ENCODE data around the gene SCAMP1.

Gene SCAMP1

GRCh38 chr5:78509145-78509865 is 148.9 kb downstream of the SCAMP1 start:
- H3K9me3 Mint-ChIP-seq, result no peaks in the 10 kb centered on the region
- DNase-seq (no peak), ATAC-seq (replicated peaks) (peak; percentile 34)
- H3K4me3 Mint-ChIP-seq, result peak overlapping the region; percentile 81 to 82
- peaks cover 67 to 85% of the 10 kb centered on the region in 2 donors for H3K27me3 Mint-ChIP-seq
- peaks cover 9 to 10% of the 10 kb centered on the region in 2 donors for H3K4me1 Mint-ChIP-seq (ENCODE audit: low read depth in 2 of 2)
- peak overlapping the region; percentile 33 to 71 for H3K27ac Mint-ChIP-seq
- H3K36me3 Mint-ChIP-seq (ENCODE audit: insufficient read depth), result no peaks in the 10 kb centered on the region

- peak in 2 of 3 experiments; percentile 3 to 10 for DNase-seq
- peak overlapping the region in 1 of 2 donors; percentile 71 for H3K27ac Mint-ChIP-seq
Observed at GRCh38 chr5:78509884-78510769, 149.7 kb downstream of the SCAMP1 start.

DNA sequence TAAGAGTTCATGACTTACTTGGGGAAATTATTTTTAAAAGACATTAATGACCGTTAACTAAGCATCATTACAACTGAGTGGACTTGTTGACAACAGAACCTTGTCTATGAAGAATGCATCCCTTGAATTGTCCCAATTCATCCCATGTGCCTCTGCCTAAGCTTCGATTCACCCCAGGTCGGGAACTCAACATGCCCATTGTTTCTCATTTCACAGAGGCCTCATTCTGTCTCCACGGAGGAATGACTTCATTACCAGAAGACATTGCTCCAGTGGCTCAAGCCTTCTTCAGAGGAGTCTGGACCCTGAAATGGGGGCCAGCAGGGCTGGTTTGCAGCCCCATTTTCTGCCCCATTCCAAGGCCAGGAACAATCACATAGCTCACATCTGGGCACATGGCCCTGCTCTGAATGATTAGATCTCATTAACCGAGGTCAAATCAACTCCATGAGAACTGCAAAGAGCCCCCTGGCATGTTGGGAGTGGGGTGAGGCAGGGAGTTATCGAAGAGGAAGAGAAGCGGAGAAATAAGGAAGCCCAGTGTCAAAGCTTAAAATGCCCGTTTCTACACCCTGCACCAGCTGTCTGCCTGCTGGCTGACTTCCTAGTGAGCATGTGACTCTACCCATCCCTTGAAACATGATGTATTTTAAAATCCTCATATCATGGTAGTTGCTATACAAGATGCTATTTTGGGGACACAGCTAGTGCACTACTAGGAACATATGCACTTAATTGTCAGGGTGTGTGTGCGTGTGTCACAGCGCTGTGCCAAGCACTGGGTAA is 150.9 kb downstream of the SCAMP1 start:
- Mint-ChIP-seq H3K9me3 (no peaks in the 10 kb centered on the region), H3K4me1 (ENCODE audit: low read depth in 2 of 2) (peaks cover 9 to 10% of the 10 kb centered on the region in 2 donors), H3K27me3 (peaks cover 72 to 85% of the 10 kb centered on the region in 2 donors), H3K36me3 (ENCODE audit: insufficient read depth) (no peaks in the 10 kb centered on the region), H3K27ac (no peak overlapping the region), H3K4me3 (peak overlapping the region; percentile 81 to 82)
- DNase-seq (no peak), ATAC-seq (replicated peaks) (no peak)

More at GRCh38 chr5:78509884-78510769, 149.7 kb downstream of the SCAMP1 start:
- peaks cover 9 to 10% of the 10 kb centered on the region in 2 donors for H3K4me1 Mint-ChIP-seq (ENCODE audit: low read depth in 2 of 2)
- ATAC-seq (replicated peaks), result peak; percentile 71
- no peaks in the 10 kb centered on the region for H3K36me3 Mint-ChIP-seq (ENCODE audit: insufficient read depth)
- H3K9me3 Mint-ChIP-seq, result no peaks in the 10 kb centered on the region
- H3K27me3 Mint-ChIP-seq, result peaks cover 67 to 85% of the 10 kb centered on the region in 2 donors
- H3K4me3 Mint-ChIP-seq, result peak overlapping the region; percentile 81 to 82

DNA sequence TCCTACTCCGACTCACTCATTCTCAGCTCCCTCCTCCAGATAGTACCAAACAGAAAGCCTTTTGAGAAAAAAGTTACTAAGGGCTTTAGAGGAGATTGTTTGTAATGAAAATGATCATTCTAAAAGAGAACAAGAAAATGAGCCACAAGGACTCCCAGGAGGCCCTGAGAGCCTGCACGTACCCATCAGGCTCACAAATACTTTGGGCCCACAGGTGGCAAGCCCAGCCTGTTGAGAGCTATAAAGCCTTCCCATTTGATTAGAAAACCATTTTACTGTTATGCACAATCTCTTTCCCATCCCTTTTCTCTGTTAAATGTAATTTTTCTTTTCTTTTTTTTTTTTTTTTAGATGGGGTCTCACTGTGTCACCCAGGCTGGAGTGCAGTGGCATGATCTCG is 152.0 kb downstream of the SCAMP1 start:
- no peaks in the 10 kb centered on the region for H3K9me3 Mint-ChIP-seq
- peaks cover 70 to 85% of the 10 kb centered on the region in 2 donors for H3K27me3 Mint-ChIP-seq
- no peak overlapping the region for H3K27ac Mint-ChIP-seq
- DNase-seq, result no peak
- no peak for ATAC-seq (replicated peaks)
- peaks cover 9 to 10% of the 10 kb centered on the region in 2 donors for H3K4me1 Mint-ChIP-seq (ENCODE audit: low read depth in 2 of 2)
- no peak overlapping the region for H3K4me3 Mint-ChIP-seq
- H3K36me3 Mint-ChIP-seq (ENCODE audit: insufficient read depth), result no peaks in the 10 kb centered on the region

- no peaks in the 10 kb centered on the region for H3K36me3 Mint-ChIP-seq (ENCODE audit: insufficient read depth)
- no peak overlapping the region for H3K27ac Mint-ChIP-seq
- peaks cover 72 to 79% of the 10 kb centered on the region in 2 donors for H3K27me3 Mint-ChIP-seq
- ATAC-seq (replicated peaks) (no peak), DNase-seq (no peak)
- H3K4me3 Mint-ChIP-seq, result no peak overlapping the region
- H3K4me1 Mint-ChIP-seq (ENCODE audit: low read depth in 2 of 2), result peaks cover 9 to 10% of the 10 kb centered on the region in 2 donors
- H3K9me3 Mint-ChIP-seq, result no peaks in the 10 kb centered on the region
Observed at GRCh38 chr5:78513441-78513840, 153.0 kb downstream of the SCAMP1 start.

GRCh38 chr5:78514427-78515330 is 154.3 kb downstream of the SCAMP1 start:
- Mint-ChIP-seq H3K4me1 (ENCODE audit: low read depth in 2 of 2) (peaks cover under 1% of the 10 kb centered on the region in 2 donors), H3K9me3 (no peaks in the 10 kb centered on the region), H3K36me3 (ENCODE audit: insufficient read depth) (no peaks in the 10 kb centered on the region), H3K27me3 (peaks cover 72 to 79% of the 10 kb centered on the region in 2 donors), H3K27ac (no peak overlapping the region), H3K4me3 (no peak overlapping the region)
- ATAC-seq (replicated peaks) (no peak), DNase-seq (no peak)

GRCh38 chr5:78515670-78516069 is 155.3 kb downstream of the SCAMP1 start:
- H3K27ac Mint-ChIP-seq, result no peak overlapping the region
- no peaks in the 10 kb centered on the region for H3K4me1 Mint-ChIP-seq (ENCODE audit: low read depth in 2 of 2)
- H3K27me3 Mint-ChIP-seq, result peaks cover 76 to 85% of the 10 kb centered on the region in 2 donors
- no peak overlapping the region for H3K4me3 Mint-ChIP-seq
- ATAC-seq (replicated peaks) (no peak), DNase-seq (no peak)
- no peaks in the 10 kb centered on the region for H3K9me3 Mint-ChIP-seq
- no peaks in the 10 kb centered on the region for H3K36me3 Mint-ChIP-seq (ENCODE audit: insufficient read depth)

DNA sequence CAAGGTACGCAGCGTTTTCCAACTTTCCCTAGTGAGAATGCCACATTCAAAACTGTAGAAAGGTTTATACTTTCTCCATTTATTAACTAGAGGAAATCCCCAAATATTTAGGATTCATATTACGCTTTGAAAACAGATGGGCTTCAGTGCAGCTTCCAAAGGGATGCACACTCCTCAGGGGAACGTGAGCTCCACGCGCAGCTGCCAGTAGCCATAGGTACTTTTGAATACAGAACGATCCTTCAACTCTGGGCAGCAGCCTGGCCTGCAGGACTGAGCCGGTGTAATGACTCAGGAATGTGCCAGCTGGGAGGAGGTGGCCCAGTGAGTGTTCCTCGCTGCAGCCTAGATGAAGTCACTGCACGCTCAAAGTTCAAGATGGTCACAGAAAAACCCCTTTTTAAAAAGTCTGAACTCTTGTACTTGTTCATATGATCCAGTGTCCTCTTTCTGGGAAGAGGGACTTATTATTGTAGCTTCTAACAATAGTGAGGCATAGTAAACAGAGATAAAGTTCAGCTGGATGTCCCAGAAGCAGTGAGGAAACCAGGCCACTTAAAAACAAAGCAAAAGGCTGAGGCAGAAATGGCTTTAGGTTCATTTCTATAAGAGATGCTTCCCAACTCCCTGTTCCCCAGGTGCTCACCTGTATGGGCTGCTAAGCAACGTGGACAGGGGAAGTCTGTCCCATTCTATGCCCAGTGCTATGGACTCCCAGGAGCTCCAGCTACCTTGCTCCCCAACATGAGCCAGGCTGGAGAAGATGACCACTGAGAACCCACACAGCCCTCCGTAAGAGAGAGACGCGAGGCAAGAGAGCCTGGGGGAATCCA is 158.2 kb downstream of the SCAMP1 start:
- Mint-ChIP-seq H3K4me1 (ENCODE audit: low read depth in 2 of 2) (no peaks in the 10 kb centered on the region), H3K27ac (no peak overlapping the region), H3K27me3 (peaks cover 78 to 82% of the 10 kb centered on the region in 2 donors), H3K4me3 (no peak overlapping the region), H3K36me3 (ENCODE audit: insufficient read depth) (no peaks in the 10 kb centered on the region), H3K9me3 (no peaks in the 10 kb centered on the region)
- ATAC-seq (replicated peaks), result no peak
- DNase-seq, result no peak

DNA sequence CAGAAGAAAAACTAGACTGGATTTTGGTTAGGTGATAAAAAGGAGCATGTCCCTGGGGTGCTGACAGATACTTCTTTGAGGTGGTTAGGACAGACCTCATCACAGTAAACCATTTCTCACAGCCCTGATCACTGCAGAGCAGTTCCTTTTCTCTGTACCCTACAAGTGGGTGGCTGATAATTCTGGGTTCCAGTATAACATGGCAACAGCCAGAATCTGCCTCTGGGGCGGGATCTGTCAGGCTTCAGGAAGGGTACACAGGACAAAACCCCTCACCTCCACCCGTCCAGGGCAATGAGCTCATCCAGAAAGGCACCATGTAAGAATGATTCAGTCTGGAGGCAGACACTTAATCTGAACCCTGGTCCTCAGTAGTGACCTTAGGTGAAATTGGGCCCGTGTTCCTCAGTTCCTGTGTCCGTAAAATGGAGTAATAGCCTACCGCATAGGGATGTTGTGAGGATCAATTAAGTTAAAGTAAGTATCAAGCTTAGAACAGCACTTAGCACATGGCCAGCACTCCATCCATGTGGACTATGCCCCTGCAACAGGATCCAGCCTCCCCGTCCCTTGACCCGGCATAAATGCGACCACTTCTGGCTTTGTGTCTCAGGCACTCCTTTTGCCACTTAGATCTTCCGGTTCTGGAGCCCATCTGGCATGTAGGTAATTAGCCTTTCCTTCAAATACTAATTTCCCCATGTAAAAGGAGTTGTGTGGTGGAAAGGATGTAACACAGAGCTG is 159.0 kb downstream of the SCAMP1 start:
- ATAC-seq (replicated peaks) (no peak), DNase-seq (no peak)
- Mint-ChIP-seq H3K27ac (no peak overlapping the region), H3K4me1 (ENCODE audit: low read depth in 2 of 2) (no peaks in the 10 kb centered on the region), H3K27me3 (peaks cover 75 to 80% of the 10 kb centered on the region in 2 donors), H3K4me3 (no peak overlapping the region), H3K9me3 (no peaks in the 10 kb centered on the region), H3K36me3 (ENCODE audit: insufficient read depth) (no peaks in the 10 kb centered on the region)

GRCh38 chr5:78521455-78521854 is 161.0 kb downstream of the SCAMP1 start:
- ATAC-seq (replicated peaks) (no peak), DNase-seq (no peak)
- H3K27ac Mint-ChIP-seq, result no peak overlapping the region
- H3K36me3 Mint-ChIP-seq (ENCODE audit: insufficient read depth), result no peaks in the 10 kb centered on the region
- peaks cover 0 to 2% of the 10 kb centered on the region in 2 donors for H3K4me1 Mint-ChIP-seq (ENCODE audit: low read depth in 2 of 2)
- peaks cover 71 to 72% of the 10 kb centered on the region in 2 donors for H3K27me3 Mint-ChIP-seq
- no peaks in the 10 kb centered on the region for H3K9me3 Mint-ChIP-seq
- no peak overlapping the region for H3K4me3 Mint-ChIP-seq

DNA sequence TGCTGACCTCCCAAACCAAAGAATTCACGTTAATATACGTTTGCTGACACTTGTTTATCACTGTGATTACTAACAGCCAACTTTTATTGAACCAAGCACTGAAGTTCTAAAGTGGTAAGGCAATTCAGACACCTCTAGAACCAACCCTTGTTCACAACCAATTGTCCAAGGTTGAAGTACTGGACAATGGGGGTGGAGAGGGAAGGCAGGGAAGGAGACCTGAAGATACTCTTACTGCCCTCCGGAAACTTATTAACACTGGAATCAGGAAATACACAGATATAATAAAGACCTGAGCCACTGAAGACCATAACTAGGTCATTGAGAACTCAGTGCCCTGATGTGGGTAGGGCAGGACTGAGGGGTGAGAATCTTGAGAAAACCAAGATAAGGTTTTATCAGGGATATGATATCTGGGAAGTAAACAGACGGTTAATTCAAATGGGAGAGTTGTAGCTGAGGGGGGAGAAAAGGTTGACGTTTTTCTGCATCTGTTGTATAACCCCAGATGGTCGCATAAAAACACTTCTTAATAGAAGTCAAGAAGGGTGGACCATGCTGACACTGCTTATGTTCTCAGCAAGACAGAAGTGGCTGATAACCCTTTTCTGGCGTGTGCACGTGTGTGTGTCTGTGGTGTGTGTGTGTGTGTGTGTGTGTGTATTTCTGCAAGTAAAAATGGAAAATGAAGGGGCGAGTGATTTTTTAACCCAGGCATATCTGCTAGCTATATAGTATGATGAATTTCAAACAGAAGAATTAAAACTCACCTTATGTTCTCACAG is 162.3 kb downstream of the SCAMP1 start:
- Mint-ChIP-seq H3K27me3 (peaks cover 62 to 66% of the 10 kb centered on the region in 2 donors), H3K27ac (no peak overlapping the region), H3K9me3 (no peaks in the 10 kb centered on the region), H3K36me3 (ENCODE audit: insufficient read depth) (no peaks in the 10 kb centered on the region), H3K4me3 (no peak overlapping the region), H3K4me1 (ENCODE audit: low read depth in 2 of 2) (peaks cover 0 to 2% of the 10 kb centered on the region in 2 donors)
- ATAC-seq (replicated peaks) (no peak), DNase-seq (no peak)
